ENCODE measurements around the gene KCNQ1.

DNA sequence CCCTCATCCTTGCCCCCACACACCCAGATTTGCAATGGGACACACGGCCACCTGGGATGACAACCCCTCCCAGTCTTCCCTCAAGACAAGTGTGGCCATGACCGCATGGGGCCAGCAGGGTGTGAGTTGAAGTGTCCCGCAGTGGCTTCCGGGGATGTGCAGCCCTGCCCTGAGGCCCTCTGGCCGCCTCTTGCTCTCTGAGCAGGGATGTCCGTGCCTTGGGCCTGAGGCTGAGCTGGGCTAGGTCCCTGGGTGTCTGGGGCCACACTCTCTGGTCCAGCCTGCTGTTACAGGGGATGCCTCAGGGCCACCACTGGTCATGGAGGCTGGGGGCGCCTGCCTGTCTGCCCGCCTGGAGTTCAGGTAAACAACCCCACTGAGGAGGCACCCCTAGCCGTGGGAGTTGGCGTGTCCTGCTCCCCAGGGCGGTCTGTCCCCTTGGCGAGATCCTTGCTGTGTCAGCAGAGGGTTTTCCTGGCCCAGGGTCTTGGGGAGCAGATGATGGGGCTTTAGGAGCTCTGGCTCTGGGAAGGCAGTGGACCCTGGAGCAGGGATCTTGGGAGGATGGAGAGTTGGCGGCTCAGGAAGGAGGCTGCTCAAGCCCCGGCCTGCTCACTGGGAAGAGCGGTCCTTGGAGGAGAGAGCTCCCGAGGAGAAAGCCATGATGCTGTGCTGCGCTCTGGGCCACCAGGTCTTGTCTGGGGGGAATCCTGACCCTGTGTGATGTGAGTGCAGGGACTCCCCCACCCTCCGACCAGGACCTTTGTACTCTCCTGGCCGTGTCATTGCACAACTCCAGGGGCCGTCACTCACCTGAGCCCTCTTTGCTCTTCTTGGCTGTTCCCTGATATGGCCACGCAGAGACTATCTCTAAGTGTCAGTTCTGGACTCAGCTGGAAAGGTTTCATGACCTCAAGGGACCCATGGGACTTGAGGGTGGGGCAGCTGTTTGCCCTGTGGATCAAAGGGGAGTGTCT is 67.9 kb downstream of the KCNQ1 start:
- TF ChIP-seq, protein P1, sequence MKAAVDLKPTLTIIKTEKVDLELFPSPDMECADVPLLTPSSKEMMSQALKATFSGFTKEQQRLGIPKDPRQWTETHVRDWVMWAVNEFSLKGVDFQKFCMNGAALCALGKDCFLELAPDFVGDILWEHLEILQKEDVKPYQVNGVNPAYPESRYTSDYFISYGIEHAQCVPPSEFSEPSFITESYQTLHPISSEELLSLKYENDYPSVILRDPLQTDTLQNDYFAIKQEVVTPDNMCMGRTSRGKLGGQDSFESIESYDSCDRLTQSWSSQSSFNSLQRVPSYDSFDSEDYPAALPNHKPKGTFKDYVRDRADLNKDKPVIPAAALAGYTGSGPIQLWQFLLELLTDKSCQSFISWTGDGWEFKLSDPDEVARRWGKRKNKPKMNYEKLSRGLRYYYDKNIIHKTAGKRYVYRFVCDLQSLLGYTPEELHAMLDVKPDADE (IDR thresholded peaks at IDR 0.05): no peak
- TF ChIP-seq CTCF (conservative IDR thresholded peaks at IDR 0.05; ENCODE audit: low read depth in 2 of 2) (no peak), JUNB (IDR thresholded peaks at IDR 0.05; ENCODE audit: unreplicated experiment) (no peak), CREB1 (CRISPR knock-in tag; IDR thresholded peaks at IDR 0.05; ENCODE audit: low read depth) (no peak), NANOG (IDR thresholded peaks at IDR 0.05; ENCODE audit: borderline replicate concordance) (no peak), POLR2AphosphoS5 (IDR thresholded peaks at IDR 0.05; ENCODE audit: low read depth) (no peak), REST (IDR thresholded peaks at IDR 0.05; ENCODE audit: unreplicated experiment) (no peak)

All from GM23338 (cell line).